SK-N-SH (cell line): ENCODE results near the gene XPO1. TPM values are rescaled to one million over a fixed set of nuclear protein-coding genes. Genes with fewer than 3 reads are reported as not detected.

Experiments used
- CTCF ChIA-PET: fragments of 300-600, 350-600 bp; formaldehyde crosslinking; extraction: SDS; loops from one replicate; lab custom pipeline; 2021; lab: Yijun Ruan, JAX
- POLR2A ChIA-PET: fragments of 350-600 bp; sonication (Branson Sonifier 250); formaldehyde crosslinking; extraction: SDS; loops from one replicate; lab custom pipeline; 2020; ENCODE audit warnings: antibody characterized with exemption, inconsistent platforms; lab: Yijun Ruan, JAX
- DNase-seq: peaks from one replicate; pipeline ENCODE4 v3.0.0; 2012
- H2AFZ ChIP-seq: fragments of 200-600 bp; sonication (generic); 2 replicates; pipeline ENCODE4 v1.8.1; 2016; ENCODE audit warnings: antibody characterized with exemption, mild to moderate bottlenecking, low read depth
- H3F3A ChIP-seq: fragments of 200-600 bp; sonication (generic); replicated peaks from 2 replicates; pipeline ENCODE3; 2016; ENCODE audit warnings: antibody characterized with exemption, mild to moderate bottlenecking; ENCODE audit not compliant: insufficient read depth
- H3K27ac ChIP-seq, 2 experiments: fragments of 200-500 bp in 1 of 2; fragments of 200-600 bp in 1 of 2; sonication (Bioruptor generic) in 1 of 2; sonication (generic), shearing (Covaris generic) in 1 of 2; 2 replicates each; pipeline versions ENCODE4 v1.5.1 to v1.6.1; 2014 to 2016; ENCODE audit warnings: low read depth in 2 of 2, inconsistent platforms in 1 of 2, low read length in 1 of 2, mild to moderate bottlenecking in 1 of 2, mixed read lengths in 1 of 2
- H3K27me3 ChIP-seq: fragments of 200-600 bp; sonication (generic), shearing (Covaris generic); 2 replicates; pipeline ENCODE4 v1.6.1; 2016; ENCODE audit warnings: mixed run types; ENCODE audit not compliant: insufficient read depth
- H3K36me3 ChIP-seq, 2 experiments: fragments of 200-500 bp in 1 of 2; fragments of 200-600 bp in 1 of 2; sonication (Bioruptor generic) in 1 of 2; sonication (generic) in 1 of 2; replicated peaks in 1 of 2; 2 replicates each; pipeline versions ENCODE3 to v1.5.1; 2014 to 2016; ENCODE audit warnings: low read length in 1 of 2, mild to moderate bottlenecking in 1 of 2; ENCODE audit not compliant: insufficient read depth in 2 of 2, control insufficient read depth in 1 of 2
- H3K4me1 ChIP-seq, 2 experiments: fragments of 200-500 bp in 1 of 2; fragments of 200-600 bp in 1 of 2; sonication (Bioruptor generic) in 1 of 2; sonication (generic), shearing (Covaris generic) in 1 of 2; 2 replicates each; pipeline versions ENCODE4 v1.5.1 to v1.6.1; 2014 to 2016; ENCODE audit warnings: low read depth in 1 of 2, low read length in 1 of 2, mixed run types in 1 of 2; ENCODE audit not compliant: insufficient read depth in 2 of 2, control insufficient read depth in 1 of 2
- H3K4me2 ChIP-seq: fragments of 200-600 bp; sonication (generic), shearing (Covaris generic); 2 replicates; pipeline ENCODE4 v1.6.1; 2017; ENCODE audit warnings: mixed run types
- H3K4me3 ChIP-seq, 2 experiments: fragments of 200-500 bp in 1 of 2; fragments of 200-600 bp in 1 of 2; sonication (Bioruptor generic) in 1 of 2; sonication (generic), shearing (Covaris generic) in 1 of 2; 2 replicates each; pipeline versions ENCODE4 v1.5.1 to v1.8.1; 2014 to 2016; ENCODE audit warnings: low read depth in 2 of 2, inconsistent platforms in 1 of 2, low read length in 1 of 2, mild to moderate bottlenecking in 1 of 2, mixed read lengths in 1 of 2, moderate library complexity in 1 of 2
- H3K79me2 ChIP-seq: fragments of 200-600 bp; sonication (generic); 2 replicates; pipeline ENCODE4 v1.8.1; 2017; ENCODE audit warnings: mild to moderate bottlenecking; ENCODE audit not compliant: insufficient read depth
- H3K9ac ChIP-seq: fragments of 200-600 bp; sonication (generic); 2 replicates; pipeline ENCODE4 v1.6.1; 2017; ENCODE audit warnings: mixed run types
- H3K9me2 ChIP-seq: fragments of 200-600 bp; sonication (generic); 2 replicates; pipeline ENCODE4 v1.6.1; 2017; ENCODE audit warnings: mixed run types
- H3K9me3 ChIP-seq: fragments of 200-600 bp; sonication (generic); 2 replicates; pipeline ENCODE4 v1.6.1; 2017; ENCODE audit warnings: mixed run types, mild to moderate bottlenecking, moderate library complexity
- H4K20me1 ChIP-seq: fragments of 200-600 bp; sonication (generic); 2 replicates; pipeline ENCODE4 v1.6.1; 2017; ENCODE audit warnings: mild to moderate bottlenecking, mixed run types; ENCODE audit not compliant: insufficient read depth
- EZH2phosphoT487 ChIP-seq: fragments of 200-600 bp; sonication (generic); IDR thresholded peaks from 2 replicates; pipeline ENCODE4 v1.6.1; 2017; ENCODE audit warnings: low read depth, mixed run types, mild to moderate bottlenecking, antibody characterized with exemption, moderate library complexity, borderline replicate concordance
- GABPA ChIP-seq: IDR thresholded peaks from 2 replicates; pipeline ENCODE4 v1.4.0; 2012; ENCODE audit warnings: low read depth, mild to moderate bottlenecking
- MEF2A ChIP-seq: IDR thresholded peaks from 2 replicates; pipeline ENCODE4 v1.4.0; 2012; ENCODE audit warnings: low read depth, borderline replicate concordance
- MXI1 ChIP-seq: IDR thresholded peaks from 2 replicates; pipeline ENCODE4 v1.6.1; 2012; ENCODE audit warnings: mild to moderate bottlenecking, low read depth, low read length, improper control_type of control experiment
- RAD21 ChIP-seq: IDR thresholded peaks from 2 replicates; pipeline ENCODE4 v1.6.1; 2012; ENCODE audit warnings: mild to moderate bottlenecking, low read length
- RXRA ChIP-seq: IDR thresholded peaks from 2 replicates; pipeline ENCODE4 v1.4.0; 2012; ENCODE audit warnings: low read depth, mild to moderate bottlenecking, borderline replicate concordance
- TAF1 ChIP-seq: IDR thresholded peaks from 2 replicates; pipeline ENCODE4 v1.6.1; 2012; ENCODE audit warnings: low read depth, mild to moderate bottlenecking, low read length, moderate library complexity, borderline replicate concordance
- TEAD4 ChIP-seq: IDR thresholded peaks from 2 replicates; pipeline ENCODE4 v1.4.0; 2012; ENCODE audit warnings: mild to moderate bottlenecking, borderline replicate concordance; ENCODE audit not compliant: insufficient read depth
- WGBS: methylation state at CpG from one replicate; pipeline ENCODE4 v1.1.6; 2017; ENCODE audit warnings: low lambda C conversion rate; 5-methylcytosine and 5-hydroxymethylcytosine counted together
- polyA plus RNA-seq, 3 experiments: library from polyadenylated mRNA; depleted of rRNA; stranded (reverse); fragments of >200 nt; gene quantifications; 2 replicates each; pipeline ENCODE4 v1.2.3, GENCODE V29; 2012
- TF ChIP-seq, protein P1 (sequence below): IDR thresholded peaks from 2 replicates; pipeline ENCODE4 v1.4.0; 2012; ENCODE audit warnings: low read depth
- TF ChIP-seq, protein P2 (sequence below): IDR thresholded peaks from 2 replicates; pipeline ENCODE4 v1.6.1; 2012; ENCODE audit warnings: mild to moderate bottlenecking, low read depth, low read length, moderate library complexity
- TF ChIP-seq, protein P3 (sequence below): fragments of 150-350 bp; IDR thresholded peaks from 2 replicates; pipeline ENCODE4 v1.6.1; 2016; ENCODE audit warnings: mild to moderate bottlenecking, low read depth, low read length
- TF ChIP-seq, protein P4 (sequence below): IDR thresholded peaks from 2 replicates; pipeline ENCODE4; 2012

Gene XPO1
- polyA plus RNA-seq, 1 of the 3 experiments (the other 2 are of a cell fraction) = 61.0 TPM

DNA sequence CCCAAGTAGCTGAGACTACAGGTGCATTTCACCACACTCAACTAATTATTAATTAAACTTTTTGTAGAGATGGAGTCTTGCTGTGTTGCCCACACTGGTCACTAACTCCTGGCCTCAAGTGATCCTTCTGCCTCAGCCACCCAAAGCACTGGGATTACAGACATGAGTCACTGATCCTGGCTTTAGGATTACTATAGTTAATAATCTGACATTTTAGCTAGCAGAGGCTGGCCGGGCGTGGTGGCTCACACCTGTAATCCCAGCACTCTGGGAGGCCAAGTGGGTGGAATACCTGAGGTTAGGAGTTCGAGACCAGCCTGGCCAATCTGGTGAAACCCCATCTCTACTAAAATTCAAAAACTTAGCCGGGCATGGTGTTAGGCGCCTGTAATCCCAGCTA, 106.8 kb downstream of the XPO1 start:
- H2AFZ ChIP-seq = no peak overlapping the region
- TF ChIP-seq TEAD4 = no peak
- no peak for TF ChIP-seq MEF2A
- TF ChIP-seq TAF1 = no peak
- no peak for TF ChIP-seq GABPA
- no peak for TF ChIP-seq MXI1
- TF ChIP-seq, protein P1, sequence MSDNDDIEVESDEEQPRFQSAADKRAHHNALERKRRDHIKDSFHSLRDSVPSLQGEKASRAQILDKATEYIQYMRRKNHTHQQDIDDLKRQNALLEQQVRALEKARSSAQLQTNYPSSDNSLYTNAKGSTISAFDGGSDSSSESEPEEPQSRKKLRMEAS = no peak
- no peak for TF ChIP-seq EZH2phosphoT487
- TF ChIP-seq RAD21 = no peak
- TF ChIP-seq, protein P2, sequence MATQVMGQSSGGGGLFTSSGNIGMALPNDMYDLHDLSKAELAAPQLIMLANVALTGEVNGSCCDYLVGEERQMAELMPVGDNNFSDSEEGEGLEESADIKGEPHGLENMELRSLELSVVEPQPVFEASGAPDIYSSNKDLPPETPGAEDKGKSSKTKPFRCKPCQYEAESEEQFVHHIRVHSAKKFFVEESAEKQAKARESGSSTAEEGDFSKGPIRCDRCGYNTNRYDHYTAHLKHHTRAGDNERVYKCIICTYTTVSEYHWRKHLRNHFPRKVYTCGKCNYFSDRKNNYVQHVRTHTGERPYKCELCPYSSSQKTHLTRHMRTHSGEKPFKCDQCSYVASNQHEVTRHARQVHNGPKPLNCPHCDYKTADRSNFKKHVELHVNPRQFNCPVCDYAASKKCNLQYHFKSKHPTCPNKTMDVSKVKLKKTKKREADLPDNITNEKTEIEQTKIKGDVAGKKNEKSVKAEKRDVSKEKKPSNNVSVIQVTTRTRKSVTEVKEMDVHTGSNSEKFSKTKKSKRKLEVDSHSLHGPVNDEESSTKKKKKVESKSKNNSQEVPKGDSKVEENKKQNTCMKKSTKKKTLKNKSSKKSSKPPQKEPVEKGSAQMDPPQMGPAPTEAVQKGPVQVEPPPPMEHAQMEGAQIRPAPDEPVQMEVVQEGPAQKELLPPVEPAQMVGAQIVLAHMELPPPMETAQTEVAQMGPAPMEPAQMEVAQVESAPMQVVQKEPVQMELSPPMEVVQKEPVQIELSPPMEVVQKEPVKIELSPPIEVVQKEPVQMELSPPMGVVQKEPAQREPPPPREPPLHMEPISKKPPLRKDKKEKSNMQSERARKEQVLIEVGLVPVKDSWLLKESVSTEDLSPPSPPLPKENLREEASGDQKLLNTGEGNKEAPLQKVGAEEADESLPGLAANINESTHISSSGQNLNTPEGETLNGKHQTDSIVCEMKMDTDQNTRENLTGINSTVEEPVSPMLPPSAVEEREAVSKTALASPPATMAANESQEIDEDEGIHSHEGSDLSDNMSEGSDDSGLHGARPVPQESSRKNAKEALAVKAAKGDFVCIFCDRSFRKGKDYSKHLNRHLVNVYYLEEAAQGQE = no peak
- TF ChIP-seq, protein P3, sequence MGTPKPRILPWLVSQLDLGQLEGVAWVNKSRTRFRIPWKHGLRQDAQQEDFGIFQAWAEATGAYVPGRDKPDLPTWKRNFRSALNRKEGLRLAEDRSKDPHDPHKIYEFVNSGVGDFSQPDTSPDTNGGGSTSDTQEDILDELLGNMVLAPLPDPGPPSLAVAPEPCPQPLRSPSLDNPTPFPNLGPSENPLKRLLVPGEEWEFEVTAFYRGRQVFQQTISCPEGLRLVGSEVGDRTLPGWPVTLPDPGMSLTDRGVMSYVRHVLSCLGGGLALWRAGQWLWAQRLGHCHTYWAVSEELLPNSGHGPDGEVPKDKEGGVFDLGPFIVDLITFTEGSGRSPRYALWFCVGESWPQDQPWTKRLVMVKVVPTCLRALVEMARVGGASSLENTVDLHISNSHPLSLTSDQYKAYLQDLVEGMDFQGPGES = no peak
- no peak for TF ChIP-seq RXRA
- TF ChIP-seq, protein P4, sequence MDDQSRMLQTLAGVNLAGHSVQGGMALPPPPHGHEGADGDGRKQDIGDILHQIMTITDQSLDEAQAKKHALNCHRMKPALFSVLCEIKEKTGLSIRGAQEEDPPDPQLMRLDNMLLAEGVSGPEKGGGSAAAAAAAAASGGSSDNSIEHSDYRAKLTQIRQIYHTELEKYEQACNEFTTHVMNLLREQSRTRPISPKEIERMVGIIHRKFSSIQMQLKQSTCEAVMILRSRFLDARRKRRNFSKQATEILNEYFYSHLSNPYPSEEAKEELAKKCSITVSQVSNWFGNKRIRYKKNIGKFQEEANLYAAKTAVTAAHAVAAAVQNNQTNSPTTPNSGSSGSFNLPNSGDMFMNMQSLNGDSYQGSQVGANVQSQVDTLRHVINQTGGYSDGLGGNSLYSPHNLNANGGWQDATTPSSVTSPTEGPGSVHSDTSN = no peak
- TF ChIP-seq, all 33 proteins: peak for 0
- 94% methylated on average over 3 of the region's 5 CpGs for WGBS
- H3K9ac ChIP-seq = no peak overlapping the region
- peaks cover 94% of the 10 kb centered on the region for H4K20me1 ChIP-seq
- no peaks in the 10 kb centered on the region for H3K9me3 ChIP-seq
- ChIA-PET CTCF (no interaction called here), POLR2A (no interaction called here)
- peaks cover 100% of the 10 kb centered on the region for H3K79me2 ChIP-seq
- H3K36me3 ChIP-seq = peaks cover 0 to 13% of the 10 kb centered on the region in 2 experiments
- H3K4me2 ChIP-seq = no peak overlapping the region
- no peak overlapping the region for H3K27ac ChIP-seq
- H3K27me3 ChIP-seq = no peaks in the 10 kb centered on the region
- H3K9me2 ChIP-seq = no peaks in the 10 kb centered on the region
- no peak for DNase-seq
- H3F3A ChIP-seq = peaks cover 15% of the 10 kb centered on the region
- H3K4me1 ChIP-seq = peaks cover 0 to 3% of the 10 kb centered on the region in 2 experiments; a peak in 1 of 4 replicates
- H3K4me3 ChIP-seq = no peak overlapping the region

Other genes with a start within 250 kb of the XPO1 start
- gene USP34, start 67.3 kb downstream of the XPO1 start, polyA plus RNA-seq (2012; rRNA removed) = 31.4 and 40.5 TPM in 2 replicates